ENCODE measurements around the gene FLNC. TPM values are rescaled to one million over a fixed set of nuclear protein-coding genes. Genes with fewer than 3 reads are reported as not detected.

The FLNC gene
- total and polyA plus RNA-seq, 2 donors (not counting 3 experiments of a cell fraction or from before 2014, with no cell fraction given): 19.5 to 81.9 TPM

GRCh38 chr7:128891110-128891941 lies 61.1 kb downstream of the FLNC start:
- Histone ChIP-seq H3K27me3 (ENCODE audit: control insufficient read depth in 2 of 2, insufficient read depth in 2 of 2, low read length in 2 of 2) (peaks cover 6 to 14% of the 10 kb centered on the region in 2 experiments), H3K9me3 (replicated peaks; ENCODE audit: control insufficient read depth, insufficient read depth, low read length) (no peaks in the 10 kb centered on the region), H3K4me1 (ENCODE audit: control insufficient read depth, extremely low read depth, insufficient read depth, low read length) (no peaks in the 10 kb centered on the region), H3K9ac (replicated peaks; ENCODE audit: extremely low read depth, insufficient read depth, low read length) (no peak overlapping the region), H3K79me2 (ENCODE audit: control insufficient read depth, insufficient read depth, low read length) (no peaks in the 10 kb centered on the region), H4K20me1 (replicated peaks; ENCODE audit: control insufficient read depth, extremely low read depth, insufficient read depth, low read length) (no peaks in the 10 kb centered on the region), H3K4me3 (replicated peaks in 1 of 3; ENCODE audit: insufficient read depth in 1 of 3, low read depth in 1 of 3, low read length in 3 of 3) (no peak overlapping the region), H3K36me3 (ENCODE audit: control insufficient read depth in 2 of 2, extremely low read depth in 1 of 2, insufficient read depth in 2 of 2, low read length in 2 of 2) (no peaks in the 10 kb centered on the region), H3K27ac (ENCODE audit: insufficient read depth, low read depth, low read length) (no peak overlapping the region), H3K9me1 (replicated peaks; ENCODE audit: control insufficient read depth, extremely low read depth, insufficient read depth, low read length) (no peaks in the 10 kb centered on the region), H3K4me2 (ENCODE audit: insufficient read depth, low read length) (no peak overlapping the region), H2AFZ (ENCODE audit: low read depth, low read length) (peak overlapping the region; percentile 22)
- no TSS peak for BruUV-seq (replicated peaks)
- intact Hi-C loops (cut with micrococcal nuclease): no loop called here
- DNase-seq (ENCODE audit: low read depth, low spot score) (no peak), FAIRE-seq (no peak)
- TF ChIP-seq POLR2A (IDR thresholded peaks at IDR 0.05; ENCODE audit: low read depth, low read length) (no peak), CTCF (IDR thresholded peaks at IDR 0.05; ENCODE audit: extremely low read depth in 1 of 2, insufficient read depth in 1 of 2, low read depth in 1 of 2, low read length in 2 of 2) (peak in 1 of 2 donors; percentile 14)
- CTCF ChIA-PET: interaction anchor here (0.8 kb wide), 1 partner anchor 200 kb away, joined by 4 read pairs; no protein-coding TSS in a partner anchor
- dilution Hi-C loops (cut with MboI; ENCODE audit: extremely low pct_ligation_motif_present, low sequenced_read_pairs): no loop called here
- POLR2A ChIA-PET: no interaction called here

- no peak overlapping the region for H3K4me2 ChIP-seq (ENCODE audit: insufficient read depth, low read length)
- H3K36me3 ChIP-seq (ENCODE audit: control insufficient read depth in 2 of 2, extremely low read depth in 1 of 2, insufficient read depth in 2 of 2, low read length in 2 of 2): no peaks in the 10 kb centered on the region
- CTCF ChIA-PET: interaction anchor here (0.8 kb wide), 1 partner anchor 200 kb away, joined by 4 read pairs; no protein-coding TSS in a partner anchor
- no peak overlapping the region for H2AFZ ChIP-seq (ENCODE audit: low read depth, low read length)
- no peaks in the 10 kb centered on the region for H3K79me2 ChIP-seq (ENCODE audit: control insufficient read depth, insufficient read depth, low read length)
- dilution Hi-C loops (cut with MboI; ENCODE audit: extremely low pct_ligation_motif_present, low sequenced_read_pairs): no loop called here
- H3K9me3 ChIP-seq (replicated peaks; ENCODE audit: control insufficient read depth, insufficient read depth, low read length): no peaks in the 10 kb centered on the region
- no peak overlapping the region for H3K27ac ChIP-seq (ENCODE audit: insufficient read depth, low read depth, low read length)
- no peaks in the 10 kb centered on the region for H3K4me1 ChIP-seq (ENCODE audit: control insufficient read depth, extremely low read depth, insufficient read depth, low read length)
- TF ChIP-seq POLR2A (IDR thresholded peaks at IDR 0.05; ENCODE audit: low read depth, low read length) (no peak), POLR2AphosphoS5 (IDR thresholded peaks at IDR 0.05; ENCODE audit: insufficient read depth, low read depth, low read length) (no peak), MYC (IDR thresholded peaks at IDR 0.05; ENCODE audit: low read depth, low read length) (no peak), GATA2 (IDR thresholded peaks at IDR 0.05; ENCODE audit: insufficient read depth, insufficient read length, low read depth, low read length) (no peak), CTCF (IDR thresholded peaks at IDR 0.05; ENCODE audit: extremely low read depth in 1 of 2, insufficient read depth in 1 of 2, low read depth in 1 of 2, low read length in 2 of 2) (no peak), JUN (IDR thresholded peaks at IDR 0.05; ENCODE audit: borderline replicate concordance, insufficient read depth, insufficient read length, low read depth) (no peak), MAX (IDR thresholded peaks at IDR 0.05; ENCODE audit: insufficient read depth, insufficient read length) (no peak), FOS (IDR thresholded peaks at IDR 0.05; ENCODE audit: borderline replicate concordance, insufficient read depth, low read length) (no peak), EZH2 (IDR thresholded peaks at IDR 0.05; ENCODE audit: borderline replicate concordance, low read depth, low read length, severe bottlenecking) (no peak)
- peaks cover 6 to 14% of the 10 kb centered on the region in 2 experiments for H3K27me3 ChIP-seq (ENCODE audit: control insufficient read depth in 2 of 2, insufficient read depth in 2 of 2, low read length in 2 of 2)
- intact Hi-C loops (cut with micrococcal nuclease): no loop called here
- no peak overlapping the region for H3K4me3 ChIP-seq (replicated peaks in 1 of 3; ENCODE audit: insufficient read depth in 1 of 3, low read depth in 1 of 3, low read length in 3 of 3)
- no peaks in the 10 kb centered on the region for H3K9me1 ChIP-seq (replicated peaks; ENCODE audit: control insufficient read depth, extremely low read depth, insufficient read depth, low read length)
- H4K20me1 ChIP-seq (replicated peaks; ENCODE audit: control insufficient read depth, extremely low read depth, insufficient read depth, low read length): no peaks in the 10 kb centered on the region
- DNase-seq (ENCODE audit: low read depth, low spot score) (no peak), FAIRE-seq (no peak)
- BruUV-seq (replicated peaks): no TSS peak
- H3K9ac ChIP-seq (replicated peaks; ENCODE audit: extremely low read depth, insufficient read depth, low read length): no peak overlapping the region
- POLR2A ChIA-PET: no interaction called here
Measured at GRCh38 chr7:128891942-128892269, 61.7 kb downstream of the FLNC start.

Data from endothelial cell of umbilical vein (primary cell).